ENCODE results near the gene CDH23.

GRCh38 chr10:71516890-71517289, 120.2 kb downstream of the CDH23 start:
- TF ChIP-seq CTCF (IDR thresholded peaks at IDR 0.05 in 8 of 11, conservative IDR thresholded peaks at IDR 0.05 in 3 of 11) (no peak), POLR2AphosphoS5 (IDR thresholded peaks at IDR 0.05) (no peak)
